Measurements from ENCODE around the gene CX3CR1. TPM values are rescaled to one million over a fixed set of nuclear protein-coding genes. Genes with fewer than 3 reads are reported as not detected.

Gene CX3CR1
- total RNA-seq, 4 donors from 2014 or later, result 0.25 to 0.49 (median 0.35) TPM

DNA sequence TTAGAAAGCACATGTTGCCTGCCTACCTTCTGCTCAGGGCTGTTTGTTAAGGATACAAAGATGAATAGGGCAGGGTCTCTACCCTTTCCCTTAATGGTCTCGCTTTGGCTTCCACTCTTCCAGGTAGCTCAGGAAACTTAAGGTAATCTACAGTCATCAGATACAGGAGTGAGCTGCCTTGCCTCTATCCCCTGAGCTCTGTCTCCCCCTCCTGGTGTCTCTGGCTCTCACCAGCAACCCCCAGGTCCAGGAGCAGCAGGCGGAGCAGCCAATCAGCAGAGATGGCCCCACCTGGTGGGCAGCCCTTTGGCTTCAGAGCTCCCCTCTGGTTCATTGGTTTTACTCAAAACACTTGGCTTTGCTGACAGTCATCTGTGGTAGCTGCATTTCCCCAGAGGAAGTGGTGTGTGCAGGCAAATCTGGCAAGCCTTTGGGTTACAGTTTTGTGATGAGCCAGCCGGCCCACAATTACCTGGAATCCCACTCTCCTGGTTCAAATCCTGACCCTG is 8.5 kb upstream of the CX3CR1 start:
- Histone ChIP-seq H3K27ac (peak overlapping the region; percentile 80 to 87 (median 84)), H3K36me3 (no peaks in the 10 kb centered on the region), H3K27me3 (no peaks in the 10 kb centered on the region), H3K9me3 (no peaks in the 10 kb centered on the region), H3K4me3 (no peak overlapping the region), H3K4me1 (peaks cover 21 to 25% of the 10 kb centered on the region in 2 donors)
- in situ Hi-C loops (cut with MboI; ENCODE audit: low sequenced_read_pairs in 4 of 4) (loop anchor here in 3 of 4 donors (5.0 to 10.0 kb wide), 3 partner anchors 94 to 161 kb away; partner anchors contain the start of gene XIRP1 (in 3 of the 3)), intact Hi-C loops (cut with DNase I; ENCODE audit: low total_unique reads) (loop anchor here (1.0 to 2.0 kb wide), 5 partner anchors 80 to 238 kb away; partner anchors contain the start of gene SCN11A)
- peak; percentile 83 for ATAC-seq
- DNase-seq, result peak; percentile 74 to 83
- TF ChIP-seq CTCF (IDR thresholded peaks at IDR 0.05 in 4 of 5, conservative IDR thresholded peaks at IDR 0.05 in 1 of 5) (peak; percentile 87 to 93 (median 90)), POLR2A (IDR thresholded peaks at IDR 0.05) (no peak)

DNA sequence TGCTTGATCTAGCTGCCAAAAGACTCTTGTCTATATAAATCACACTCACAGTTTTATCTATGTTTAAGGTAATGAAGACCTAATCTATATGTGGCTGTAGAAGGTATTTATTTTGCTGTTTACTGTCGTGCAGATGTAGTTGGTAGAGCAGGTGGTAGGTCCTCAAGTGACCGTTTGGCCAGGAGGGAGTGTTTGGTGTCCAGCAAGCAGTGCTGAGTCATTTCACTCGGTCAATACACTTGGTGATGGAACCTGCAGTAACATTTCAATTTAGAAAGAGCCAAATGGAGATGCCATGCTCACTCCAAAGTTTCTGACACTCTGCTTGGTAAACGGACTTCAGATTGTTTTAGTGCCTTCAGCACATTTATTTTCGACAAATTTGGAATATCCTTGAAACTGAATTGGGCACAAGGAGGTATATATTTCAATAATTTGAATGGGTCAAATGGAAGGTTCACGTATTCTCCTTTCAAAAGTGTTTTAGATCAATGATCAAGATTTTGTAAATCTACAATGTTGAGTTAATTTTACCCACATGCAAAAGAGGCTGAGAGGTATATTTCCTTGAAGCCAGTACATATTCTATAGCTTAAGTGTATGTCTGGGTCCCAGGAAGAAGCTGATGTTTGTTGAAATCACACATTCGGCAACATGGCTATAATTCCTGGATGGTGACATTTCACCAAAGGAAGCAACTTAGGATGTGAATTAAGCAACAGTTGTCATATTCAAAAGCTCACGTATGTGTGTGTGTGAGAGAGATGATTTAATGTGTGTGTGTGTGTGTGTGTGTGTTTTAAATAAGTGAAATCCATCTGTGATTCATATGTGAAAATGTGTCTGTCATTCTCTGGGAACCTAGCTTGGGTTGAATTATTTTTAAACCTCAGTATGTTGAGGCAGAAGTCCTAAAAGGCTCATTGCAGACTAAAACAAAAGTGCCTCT is 7.7 kb upstream of the CX3CR1 start:
- H3K27me3 ChIP-seq, result no peaks in the 10 kb centered on the region
- no peaks in the 10 kb centered on the region for H3K9me3 ChIP-seq
- H3K4me3 ChIP-seq, result peak overlapping the region in 2 of 4 donors; percentile 3 to 12
- in situ Hi-C loops (cut with MboI; ENCODE audit: low sequenced_read_pairs in 4 of 4), result loop anchor here in 3 of 4 donors (5.0 to 10.0 kb wide), 3 partner anchors 93 to 160 kb away; partner anchors contain the start of gene XIRP1 (in 3 of the 3)
- peak overlapping the region; percentile 80 to 87 (median 84) for H3K27ac ChIP-seq
- peak; percentile 74 to 76 for DNase-seq
- ATAC-seq, result peak; percentile 86 to 94
- H3K36me3 ChIP-seq, result no peaks in the 10 kb centered on the region
- H3K4me1 ChIP-seq, result peaks cover 21 to 25% of the 10 kb centered on the region in 2 donors
- TF ChIP-seq POLR2A (IDR thresholded peaks at IDR 0.05) (no peak), CTCF (IDR thresholded peaks at IDR 0.05 in 4 of 5, conservative IDR thresholded peaks at IDR 0.05 in 1 of 5) (no peak)
- intact Hi-C loops (cut with DNase I; ENCODE audit: low total_unique reads), result loop anchor here (1.0 to 2.0 kb wide), 6 partner anchors 27 to 237 kb away; partner anchors contain the start of gene SCN11A

DNA sequence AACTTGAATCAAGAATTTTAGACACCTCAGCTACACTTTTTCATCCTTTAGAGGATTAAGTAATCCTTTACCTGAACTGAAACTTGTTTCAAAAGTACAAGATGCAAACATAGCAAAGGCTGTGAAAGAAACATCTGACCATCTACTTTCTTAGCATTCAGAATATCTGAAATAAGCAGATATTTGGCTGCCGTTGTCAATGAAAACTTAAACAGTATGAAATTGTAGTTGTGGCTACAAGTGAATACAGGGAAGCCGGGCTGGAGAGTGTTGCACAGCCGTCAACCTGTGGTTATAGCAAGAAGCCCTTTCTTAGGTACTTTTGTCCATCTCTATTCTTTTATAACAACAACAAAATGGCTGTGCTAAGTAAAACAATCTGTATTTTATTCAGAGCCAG is 6.9 kb upstream of the CX3CR1 start:
- peak overlapping the region; percentile 80 to 87 (median 84) for H3K27ac ChIP-seq
- in situ Hi-C loops (cut with MboI; ENCODE audit: low sequenced_read_pairs in 4 of 4) (loop anchor here in 3 of 4 donors (5.0 to 10.0 kb wide), 3 partner anchors 92 to 159 kb away; partner anchors contain the start of gene XIRP1 (in 3 of the 3)), intact Hi-C loops (cut with DNase I; ENCODE audit: low total_unique reads) (loop anchor here (2.0 kb wide), 1 partner anchor 26 kb away; no protein-coding TSS in a partner anchor)
- no peaks in the 10 kb centered on the region for H3K36me3 ChIP-seq
- ATAC-seq (peak; percentile 9 to 24), DNase-seq (no peak)
- H3K27me3 ChIP-seq, result no peaks in the 10 kb centered on the region
- no peaks in the 10 kb centered on the region for H3K9me3 ChIP-seq
- no peak overlapping the region for H3K4me3 ChIP-seq
- TF ChIP-seq CTCF (IDR thresholded peaks at IDR 0.05 in 4 of 5, conservative IDR thresholded peaks at IDR 0.05 in 1 of 5) (no peak), POLR2A (IDR thresholded peaks at IDR 0.05) (no peak)
- H3K4me1 ChIP-seq, result peaks cover 17 to 20% of the 10 kb centered on the region in 2 donors

DNA sequence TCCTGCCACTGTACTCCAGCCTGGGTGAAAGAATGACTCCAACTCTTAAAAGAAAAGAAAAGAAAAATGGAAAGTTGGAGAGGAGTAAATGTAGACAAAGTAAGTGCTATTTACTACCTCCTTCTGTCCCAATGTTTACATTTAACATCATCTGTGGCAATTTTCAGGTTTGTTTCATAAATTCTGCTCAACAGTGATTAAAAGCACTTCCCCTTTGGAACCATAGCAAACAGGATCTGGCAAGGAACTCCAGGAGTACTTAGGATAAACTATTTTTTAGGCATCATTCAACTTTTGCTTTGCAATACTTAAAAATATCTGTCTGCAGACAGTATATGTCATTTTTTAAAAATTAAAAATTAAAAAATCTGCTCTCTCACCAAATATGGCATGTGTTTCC is 5.5 kb upstream of the CX3CR1 start:
- no peak for ATAC-seq
- Histone ChIP-seq H3K4me1 (peaks cover 23 to 25% of the 10 kb centered on the region in 2 donors), H3K4me3 (no peak overlapping the region), H3K36me3 (no peaks in the 10 kb centered on the region), H3K9me3 (no peaks in the 10 kb centered on the region), H3K27ac (no peak overlapping the region), H3K27me3 (no peaks in the 10 kb centered on the region)
- intact Hi-C loops (cut with DNase I; ENCODE audit: low total_unique reads), result no loop called here
- TF ChIP-seq CTCF (IDR thresholded peaks at IDR 0.05 in 4 of 5, conservative IDR thresholded peaks at IDR 0.05 in 1 of 5), result no peak
- no peak for DNase-seq
- in situ Hi-C loops (cut with MboI; ENCODE audit: low sequenced_read_pairs in 4 of 4), result loop anchor here in 3 of 4 donors (5.0 to 10.0 kb wide), 3 partner anchors 91 to 158 kb away; partner anchors contain the start of gene XIRP1 (in 3 of the 3)
